Activated T-cell treated with anti-CD3 and anti-CD28 coated beads, Interleukin-2, amount 50 U/mL, for 1 hour (primary cell): ENCODE results near the gene LRP1.

Experiments used
- DNase-seq: peaks from one replicate; pipeline ENCODE4 v3.0.0-alpha.2; 2020

LRP1 gene

GRCh38 chr12:57196956-57197355 lies 68.7 kb downstream of the LRP1 start:
- no peak for DNase-seq

GRCh38 chr12:57198329-57198728 lies 70.0 kb downstream of the LRP1 start:
- no peak for DNase-seq

GRCh38 chr12:57199191-57199590 lies 70.9 kb downstream of the LRP1 start:
- DNase-seq = no peak

DNA sequence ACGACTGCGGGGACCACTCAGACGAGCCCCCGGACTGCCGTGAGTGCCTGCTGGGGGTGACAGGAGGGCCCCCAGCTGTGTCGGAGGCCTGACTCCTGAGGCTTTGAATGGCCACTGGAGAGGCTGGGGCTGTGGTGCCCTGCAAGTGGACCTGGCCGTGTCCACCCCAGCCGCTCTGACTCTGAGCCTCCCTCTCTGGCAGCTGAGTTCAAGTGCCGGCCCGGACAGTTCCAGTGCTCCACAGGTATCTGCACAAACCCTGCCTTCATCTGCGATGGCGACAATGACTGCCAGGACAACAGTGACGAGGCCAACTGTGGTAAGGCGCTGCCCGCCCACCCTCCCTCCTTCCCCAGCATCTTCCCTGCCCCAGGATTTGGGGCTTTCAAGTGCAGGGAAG lies 72.2 kb downstream of the LRP1 start:
- no peak for DNase-seq

GRCh38 chr12:57201219-57201618 lies 72.9 kb downstream of the LRP1 start:
- DNase-seq = no peak

DNA sequence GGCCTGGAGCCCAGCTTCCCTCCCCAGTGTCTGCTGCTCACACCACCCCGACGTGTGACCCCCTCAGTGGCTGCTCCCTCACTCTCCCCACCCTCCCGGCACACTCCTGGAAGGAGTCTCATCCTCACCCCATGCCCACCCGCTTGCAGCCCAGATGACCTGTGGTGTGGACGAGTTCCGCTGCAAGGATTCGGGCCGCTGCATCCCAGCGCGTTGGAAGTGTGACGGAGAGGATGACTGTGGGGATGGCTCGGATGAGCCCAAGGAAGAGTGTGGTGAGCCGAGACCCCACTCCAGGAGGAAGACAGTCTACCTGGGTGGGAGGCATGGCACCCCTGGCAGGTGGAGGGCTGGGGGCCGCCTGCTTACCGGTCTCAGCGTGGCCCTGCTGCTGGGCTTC lies 73.3 kb downstream of the LRP1 start:
- DNase-seq = no peak

DNA sequence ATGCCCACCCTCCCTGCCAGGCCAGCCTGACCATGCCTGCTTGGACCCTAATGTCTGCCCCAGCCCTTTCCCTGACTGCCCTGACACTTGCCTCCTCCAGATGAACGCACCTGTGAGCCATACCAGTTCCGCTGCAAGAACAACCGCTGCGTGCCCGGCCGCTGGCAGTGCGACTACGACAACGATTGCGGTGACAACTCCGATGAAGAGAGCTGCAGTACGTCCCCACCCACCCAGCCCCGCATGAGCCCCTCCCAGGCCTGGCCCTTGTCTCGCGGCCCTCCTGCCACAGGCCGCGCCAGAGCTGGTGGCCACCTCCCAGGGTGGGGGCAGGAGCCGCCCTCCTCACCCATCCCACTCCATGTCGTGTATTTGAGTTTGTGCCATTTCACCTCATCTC lies 74.0 kb downstream of the LRP1 start:
- DNase-seq = no peak

DNA sequence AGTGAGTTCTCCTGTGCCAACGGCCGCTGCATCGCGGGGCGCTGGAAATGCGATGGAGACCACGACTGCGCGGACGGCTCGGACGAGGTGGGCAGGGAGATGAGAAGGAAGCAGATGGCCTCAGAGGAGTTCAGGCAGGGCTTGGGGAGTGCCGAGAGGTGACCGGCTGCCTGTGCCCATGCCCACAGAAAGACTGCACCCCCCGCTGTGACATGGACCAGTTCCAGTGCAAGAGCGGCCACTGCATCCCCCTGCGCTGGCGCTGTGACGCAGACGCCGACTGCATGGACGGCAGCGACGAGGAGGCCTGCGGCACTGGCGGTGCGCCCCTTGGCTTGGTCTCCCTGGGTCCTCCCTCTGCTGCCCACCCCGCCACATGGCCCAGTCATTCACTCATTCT lies 74.9 kb downstream of the LRP1 start:
- DNase-seq = no peak

DNA sequence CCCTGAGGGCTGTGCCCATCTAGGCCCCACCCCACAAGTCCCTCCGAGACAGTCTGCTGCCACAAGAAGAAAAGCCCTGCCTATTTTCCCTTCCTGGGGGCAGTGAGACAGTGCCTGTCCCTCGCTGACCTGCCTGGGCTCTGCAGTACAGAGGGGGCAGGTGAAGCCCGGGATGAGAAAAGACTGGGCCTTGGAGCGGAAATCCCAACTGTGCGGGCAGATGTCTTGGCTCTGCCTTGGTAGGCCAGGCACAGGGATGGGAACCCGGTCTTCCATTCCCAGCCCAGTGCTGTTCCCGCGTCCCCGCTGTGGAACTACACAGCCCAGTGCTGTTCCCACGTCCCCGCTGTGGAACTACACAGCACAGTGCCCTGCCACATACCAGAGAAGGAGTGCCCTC lies 75.5 kb downstream of the LRP1 start:
- DNase-seq = no peak

- DNase-seq = no peak
These were observed 76.2 kb downstream of the LRP1 start for GRCh38 chr12:57204454-57204853.

DNA sequence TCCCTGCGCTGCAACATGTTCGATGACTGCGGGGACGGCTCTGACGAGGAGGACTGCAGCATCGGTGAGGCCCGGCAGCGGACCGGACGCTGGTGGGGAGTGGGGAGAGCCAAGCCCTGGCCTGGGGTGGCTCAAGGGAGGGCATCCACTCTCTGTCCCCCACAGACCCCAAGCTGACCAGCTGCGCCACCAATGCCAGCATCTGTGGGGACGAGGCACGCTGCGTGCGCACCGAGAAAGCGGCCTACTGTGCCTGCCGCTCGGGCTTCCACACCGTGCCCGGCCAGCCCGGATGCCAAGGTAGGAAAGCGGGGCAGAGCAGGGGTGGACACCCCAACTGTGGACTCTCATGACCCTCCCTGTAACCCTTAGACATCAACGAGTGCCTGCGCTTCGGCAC lies 76.9 kb downstream of the LRP1 start:
- no peak for DNase-seq

DNA sequence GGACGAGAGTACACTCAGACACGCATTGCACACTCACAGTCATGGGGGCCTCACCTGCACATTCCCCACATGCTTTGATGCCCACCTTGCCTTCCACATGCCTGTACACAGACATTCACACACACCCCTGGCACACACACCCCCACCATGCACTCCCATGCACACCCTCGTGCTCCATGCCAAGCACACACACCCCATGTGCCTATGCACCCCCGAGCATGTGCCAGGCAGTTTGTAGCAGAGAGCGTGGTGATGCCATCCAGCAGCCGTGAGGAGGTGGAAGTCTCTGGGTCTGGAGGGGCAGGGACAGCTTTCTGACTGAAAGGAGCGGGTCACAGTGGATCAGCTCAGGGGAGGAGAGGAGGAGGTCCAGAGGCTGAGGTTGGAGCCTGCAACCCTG lies 77.6 kb downstream of the LRP1 start:
- no peak for DNase-seq

GRCh38 chr12:57207731-57208630 lies 79.7 kb downstream of the LRP1 start:
- no peak for DNase-seq

DNA sequence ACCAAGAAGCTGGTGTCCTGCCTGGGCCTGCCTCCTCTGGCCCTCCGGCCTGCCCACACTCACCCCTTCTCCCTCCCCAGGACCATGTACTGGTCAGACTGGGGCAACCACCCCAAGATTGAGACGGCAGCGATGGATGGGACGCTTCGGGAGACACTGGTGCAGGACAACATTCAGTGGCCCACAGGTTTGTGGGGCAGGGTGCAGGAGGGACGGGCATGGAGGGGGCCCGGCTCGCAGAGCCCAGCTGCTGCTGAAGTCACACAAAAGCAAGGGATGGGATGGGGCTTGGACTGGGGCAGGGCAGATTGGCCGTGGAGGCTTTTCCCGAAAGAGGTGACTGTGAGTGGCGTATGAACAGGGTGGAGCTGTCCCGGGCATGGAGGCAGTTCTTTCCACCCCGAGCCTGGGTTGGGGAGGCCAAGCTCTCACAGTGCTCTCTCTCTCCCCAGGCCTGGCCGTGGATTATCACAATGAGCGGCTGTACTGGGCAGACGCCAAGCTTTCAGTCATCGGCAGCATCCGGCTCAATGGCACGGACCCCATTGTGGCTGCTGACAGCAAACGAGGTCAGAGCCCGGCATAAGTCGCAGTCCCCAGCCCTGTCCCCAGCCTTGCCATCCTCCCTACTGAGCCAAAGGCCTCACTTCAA lies 80.5 kb downstream of the LRP1 start:
- no peak for DNase-seq

GRCh38 chr12:57209916-57210315 lies 81.6 kb downstream of the LRP1 start:
- no peak for DNase-seq

- no peak for DNase-seq
These were observed 82.2 kb downstream of the LRP1 start for GRCh38 chr12:57210461-57210860.

DNA sequence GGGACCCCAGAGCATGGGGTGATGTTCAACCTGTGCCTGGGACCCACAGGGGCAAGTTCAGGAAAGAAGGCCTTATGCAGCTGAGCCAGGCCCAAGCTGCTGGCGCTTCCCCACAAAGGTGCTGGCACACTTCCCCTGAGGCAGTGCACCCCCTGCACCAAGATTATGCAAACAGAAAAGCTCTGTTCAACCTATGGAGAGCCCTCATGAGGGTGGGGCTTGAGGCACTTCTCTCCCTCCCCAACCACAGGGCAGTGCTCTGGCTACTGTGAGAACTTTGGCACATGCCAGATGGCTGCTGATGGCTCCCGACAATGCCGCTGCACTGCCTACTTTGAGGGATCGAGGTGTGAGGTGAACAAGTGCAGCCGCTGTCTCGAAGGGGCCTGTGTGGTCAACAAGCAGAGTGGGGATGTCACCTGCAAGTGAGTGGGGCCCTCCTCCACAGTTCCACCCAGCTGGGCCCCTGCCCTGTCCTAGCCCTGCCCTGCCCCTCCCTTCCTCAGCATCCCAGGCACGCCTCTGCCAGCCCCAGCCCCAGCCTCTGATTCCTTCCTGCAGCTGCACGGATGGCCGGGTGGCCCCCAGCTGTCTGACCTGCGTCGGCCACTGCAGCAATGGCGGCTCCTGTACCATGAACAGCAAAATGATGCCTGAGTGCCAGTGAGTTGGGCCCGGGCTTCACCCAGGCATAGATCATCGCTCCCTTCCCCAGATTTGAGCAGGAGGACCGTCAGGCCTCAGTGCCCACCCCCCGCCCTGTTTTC lies 82.8 kb downstream of the LRP1 start:
- no peak for DNase-seq

DNA sequence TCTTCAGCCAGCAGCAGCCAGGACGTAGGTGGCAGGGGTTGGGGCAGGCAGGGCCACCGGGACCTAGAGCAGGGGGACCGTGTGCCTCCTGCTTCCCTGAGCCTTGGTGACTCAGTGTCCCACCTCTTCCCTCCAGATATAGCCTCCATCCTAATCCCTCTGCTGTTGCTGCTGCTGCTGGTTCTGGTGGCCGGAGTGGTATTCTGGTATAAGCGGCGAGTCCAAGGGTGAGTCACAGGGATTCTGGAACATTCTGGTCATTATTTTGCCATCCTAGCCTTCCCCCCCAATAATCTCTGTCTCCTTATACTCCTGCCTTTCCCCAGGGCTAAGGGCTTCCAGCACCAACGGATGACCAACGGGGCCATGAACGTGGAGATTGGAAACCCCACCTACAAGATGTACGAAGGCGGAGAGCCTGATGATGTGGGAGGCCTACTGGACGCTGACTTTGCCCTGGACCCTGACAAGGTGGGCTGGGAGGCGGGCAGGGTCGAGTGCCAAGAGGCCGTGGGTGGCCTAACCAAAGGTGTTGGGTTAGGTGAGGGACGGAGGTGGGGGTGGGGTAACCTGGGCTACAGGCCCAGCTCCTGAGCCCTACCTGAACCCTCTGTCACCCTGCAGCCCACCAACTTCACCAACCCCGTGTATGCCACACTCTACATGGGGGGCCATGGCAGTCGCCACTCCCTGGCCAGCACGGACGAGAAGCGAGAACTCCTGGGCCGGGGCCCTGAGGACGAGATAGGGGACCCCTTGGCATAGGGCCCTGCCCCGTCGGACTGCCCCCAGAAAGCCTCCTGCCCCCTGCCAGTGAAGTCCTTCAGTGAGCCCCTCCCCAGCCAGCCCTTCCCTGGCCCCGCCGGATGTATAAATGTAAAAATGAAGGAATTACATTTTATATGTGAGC lies 83.8 kb downstream of the LRP1 start:
- DNase-seq = no peak

DNA sequence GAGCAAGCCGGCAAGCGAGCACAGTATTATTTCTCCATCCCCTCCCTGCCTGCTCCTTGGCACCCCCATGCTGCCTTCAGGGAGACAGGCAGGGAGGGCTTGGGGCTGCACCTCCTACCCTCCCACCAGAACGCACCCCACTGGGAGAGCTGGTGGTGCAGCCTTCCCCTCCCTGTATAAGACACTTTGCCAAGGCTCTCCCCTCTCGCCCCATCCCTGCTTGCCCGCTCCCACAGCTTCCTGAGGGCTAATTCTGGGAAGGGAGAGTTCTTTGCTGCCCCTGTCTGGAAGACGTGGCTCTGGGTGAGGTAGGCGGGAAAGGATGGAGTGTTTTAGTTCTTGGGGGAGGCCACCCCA lies 84.4 kb downstream of the LRP1 start:
- DNase-seq = no peak

- DNase-seq = peak; percentile 89
These were observed 84.9 kb downstream of the LRP1 start for GRCh38 chr12:57213058-57213715.

DNA sequence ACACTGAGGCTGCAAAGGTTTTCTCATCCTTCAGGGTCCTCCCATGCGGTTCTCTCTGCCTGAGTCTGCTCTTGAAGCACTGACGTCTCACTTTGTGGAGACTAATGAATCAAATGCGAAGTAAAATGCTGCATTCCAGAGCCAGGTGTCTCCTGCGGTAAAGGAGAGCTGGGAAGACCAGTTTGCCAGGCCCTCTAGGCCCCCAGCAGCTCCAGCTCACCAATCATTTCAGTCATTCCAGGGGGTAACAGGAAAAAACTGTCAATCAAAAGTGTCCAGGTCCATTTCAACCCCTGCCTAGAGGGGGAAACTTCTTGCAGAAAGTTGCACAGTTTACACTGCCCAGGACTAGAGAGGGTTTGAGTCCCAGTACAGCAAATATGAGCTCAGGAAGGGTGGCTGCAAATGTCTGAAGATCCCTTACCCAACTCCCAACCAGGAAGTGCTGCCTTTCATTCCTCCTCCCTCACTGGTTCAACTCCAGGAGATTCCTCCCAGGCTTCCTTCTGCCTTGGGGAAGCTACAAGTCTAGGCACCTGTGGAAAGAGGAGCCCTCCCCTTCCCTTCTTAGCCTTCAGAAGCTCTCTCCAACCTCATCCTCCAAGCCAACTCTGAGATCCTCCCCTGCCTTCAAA lies 85.6 kb downstream of the LRP1 start:
- no peak for DNase-seq

DNA sequence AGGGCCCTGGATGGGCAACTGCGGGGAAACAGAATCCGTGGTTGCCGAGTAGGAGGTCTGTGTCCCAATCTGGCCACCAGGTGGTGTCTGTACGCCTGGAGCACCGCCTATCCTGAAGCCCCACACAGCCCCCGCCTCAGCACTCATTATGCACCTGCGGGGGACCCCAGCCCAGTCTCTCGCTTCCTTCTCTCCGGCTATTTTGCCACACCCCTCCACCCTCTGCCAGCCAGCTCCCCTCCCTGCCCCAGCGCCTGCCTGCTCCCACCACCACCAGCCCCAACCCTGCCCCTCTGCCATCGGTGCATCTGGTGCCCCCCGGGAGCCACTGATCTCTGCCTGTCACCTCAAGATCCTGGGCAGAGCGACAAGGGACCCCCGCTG lies 86.1 kb downstream of the LRP1 start:
- DNase-seq = peak; percentile 72
